PC-3 (cell line): ENCODE measurements around the gene ZMIZ1. TPM values are rescaled to one million over a fixed set of nuclear protein-coding genes. Genes with fewer than 3 reads are reported as not detected.

Source experiments
- ATAC-seq: fragments of 200-7000 bp; cut with Tn5 transposase; 2 replicates; pipeline ENCODE4 v1.9.1; 2020; ENCODE audit warnings: mild to moderate bottlenecking, moderate library complexity
- BruUV-seq: library from RNA; stranded (reverse); fragments of 400-500 nt; replicated peaks from 2 replicates; lab custom pipeline; 2021; lab: Mats Ljungman, UMichigan
- CTCF ChIA-PET: fragments of 300-600 bp; sonication (Branson Sonifier 250); formaldehyde crosslinking; loops from one replicate; lab custom pipeline; 2022; ENCODE audit warnings: antibody characterized with exemption; lab: Charles Lee
- POLR2A ChIA-PET: fragments of 300-600 bp; sonication (Branson Sonifier 250); formaldehyde crosslinking; loops from one replicate; lab custom pipeline; 2022; ENCODE audit warnings: antibody characterized with exemption; ENCODE audit not compliant: unreplicated experiment; lab: Charles Lee
- DNase-seq: peaks from one replicate; pipeline ENCODE4 v3.0.0-alpha.2; 2015
- H2AFZ ChIP-seq: fragments of 300-600 bp; sonication (generic); 2 replicates; pipeline ENCODE4 v1.6.0; 2016; ENCODE audit warnings: antibody characterized with exemption, low read length
- H3F3A ChIP-seq: fragments of 300-600 bp; sonication (generic); one replicate; pipeline ENCODE4 v1.6.0; 2017; ENCODE audit warnings: antibody characterized with exemption, low read length, control low read depth, mild to moderate bottlenecking; ENCODE audit not compliant: unreplicated experiment
- H3K27ac ChIP-seq: fragments of 300-600 bp; sonication (generic); 2 replicates; pipeline ENCODE4 v1.5.1; 2016; ENCODE audit warnings: mild to moderate bottlenecking, low read length
- H3K27me3 ChIP-seq: fragments of 300-600 bp; sonication (generic); 2 replicates; pipeline ENCODE4 v1.6.1; 2016; ENCODE audit warnings: low read length, mixed read lengths
- H3K36me3 ChIP-seq: fragments of 300-600 bp; sonication (generic); 2 replicates; pipeline ENCODE4 v1.6.1; 2016; ENCODE audit warnings: low read depth, mixed run types, low read length, mixed read lengths
- H3K4me1 ChIP-seq: fragments of 300-600 bp; sonication (generic); 2 replicates; pipeline ENCODE4 v1.5.1; 2016; ENCODE audit warnings: low read length; ENCODE audit not compliant: insufficient read depth
- H3K4me2 ChIP-seq: fragments of 300-600 bp; sonication (generic); 2 replicates; pipeline ENCODE4 v1.6.0; 2016; ENCODE audit warnings: low read length
- H3K4me3 ChIP-seq: fragments of 300-600 bp; sonication (generic); 2 replicates; pipeline ENCODE4 v1.5.1; 2016; ENCODE audit warnings: mild to moderate bottlenecking, low read length, mixed read lengths
- H3K79me2 ChIP-seq: fragments of 300-600 bp; sonication (generic); 2 replicates; pipeline ENCODE4 v1.6.1; 2017; ENCODE audit warnings: low read length, mixed read lengths
- H3K9ac ChIP-seq: fragments of 300-600 bp; sonication (generic); 2 replicates; pipeline ENCODE4 v1.6.0; 2016; ENCODE audit warnings: mild to moderate bottlenecking, low read length
- H3K9me2 ChIP-seq: fragments of 300-600 bp; sonication (generic); replicated peaks from 2 replicates; pipeline ENCODE4 v1.6.1; 2016; ENCODE audit warnings: mixed run types, low read length, mixed read lengths
- H3K9me3 ChIP-seq: fragments of 300-600 bp; sonication (generic); 2 replicates; pipeline ENCODE4 v1.6.1; 2016; ENCODE audit warnings: low read length, mixed read lengths
- H4K20me1 ChIP-seq: fragments of 300-600 bp; sonication (generic); 2 replicates; pipeline ENCODE4 v1.6.1; 2016; ENCODE audit warnings: low read length, mixed read lengths
- EZH2 ChIP-seq: fragments of 300-600 bp; sonication (generic); IDR thresholded peaks from one replicate; pipeline ENCODE4 v1.6.1; 2017; ENCODE audit warnings: antibody characterized with exemption, mild to moderate bottlenecking, low read length; ENCODE audit not compliant: unreplicated experiment
- EZH2phosphoT487 ChIP-seq: fragments of 300-600 bp; sonication (generic); IDR thresholded peaks from 2 replicates; pipeline ENCODE4 v1.6.1; 2018; ENCODE audit warnings: mild to moderate bottlenecking, antibody characterized with exemption, low read length, borderline replicate concordance
- intact Hi-C: fragments of 100-400 bp; cut with micrococcal nuclease; formaldehyde crosslinking; loops from 2 replicates; pipeline ENCODE4 v1.9.0; 2023
- total RNA-seq: library from RNA; depleted of rRNA; stranded (reverse); fragments of >200 nt; gene quantifications from 2 replicates; pipeline ENCODE4 v1.2.3, GENCODE V29; 2014
- TF ChIP-seq, protein P1 (sequence below): fragments of 300-600 bp; sonication (generic); conservative IDR thresholded peaks from 2 replicates; pipeline ENCODE4 v1.5.1; 2017; ENCODE audit warnings: antibody characterized with exemption, low read depth, mild to moderate bottlenecking, low read length

The ZMIZ1 gene
- total RNA-seq, 1 experiment from 2014 or later: 55.4 TPM

DNA sequence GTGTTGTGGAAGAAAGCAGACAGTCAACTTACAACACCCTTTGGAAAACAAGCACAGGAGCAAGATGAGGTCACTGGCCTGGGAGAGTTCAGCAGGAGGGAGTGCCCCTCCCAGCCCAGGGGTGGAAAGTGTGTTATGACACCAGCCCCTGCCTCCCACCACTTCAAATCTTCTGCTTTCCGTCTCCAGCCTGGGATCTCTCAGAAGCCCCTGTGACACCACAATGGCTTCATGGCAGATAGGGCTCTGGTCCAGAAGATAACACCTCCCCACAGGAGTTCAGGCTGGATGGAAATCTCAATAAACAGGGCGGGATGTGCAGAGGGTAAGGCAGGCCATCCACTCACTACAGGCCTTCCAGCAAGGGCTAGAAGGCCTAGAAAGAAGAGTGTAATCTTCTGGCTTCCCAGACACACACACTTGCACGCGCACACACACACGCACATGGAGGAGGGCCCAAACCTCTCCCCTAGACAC, 48.7 kb upstream of the ZMIZ1 start:
- ChIA-PET CTCF (no interaction called here), POLR2A (no interaction called here)
- intact Hi-C loops: no loop called here
- Histone ChIP-seq H3K4me1 (no peaks in the 10 kb centered on the region), H3K36me3 (no peaks in the 10 kb centered on the region), H3K27ac (no peak overlapping the region), H3K9me2 (no peaks in the 10 kb centered on the region), H4K20me1 (no peaks in the 10 kb centered on the region), H3K79me2 (no peaks in the 10 kb centered on the region), H3K27me3 (peaks cover 19% of the 10 kb centered on the region), H3K9me3 (peaks cover 4% of the 10 kb centered on the region; the same call in 1 of the 2 replicates), H3K9ac (no peak overlapping the region), H2AFZ (no peak overlapping the region), H3F3A (no peaks in the 10 kb centered on the region), H3K4me2 (no peak overlapping the region), H3K4me3 (no peak overlapping the region)
- no peak for ATAC-seq
- no peak for TF ChIP-seq EZH2
- no peak for TF ChIP-seq EZH2phosphoT487
- TF ChIP-seq, protein P1, sequence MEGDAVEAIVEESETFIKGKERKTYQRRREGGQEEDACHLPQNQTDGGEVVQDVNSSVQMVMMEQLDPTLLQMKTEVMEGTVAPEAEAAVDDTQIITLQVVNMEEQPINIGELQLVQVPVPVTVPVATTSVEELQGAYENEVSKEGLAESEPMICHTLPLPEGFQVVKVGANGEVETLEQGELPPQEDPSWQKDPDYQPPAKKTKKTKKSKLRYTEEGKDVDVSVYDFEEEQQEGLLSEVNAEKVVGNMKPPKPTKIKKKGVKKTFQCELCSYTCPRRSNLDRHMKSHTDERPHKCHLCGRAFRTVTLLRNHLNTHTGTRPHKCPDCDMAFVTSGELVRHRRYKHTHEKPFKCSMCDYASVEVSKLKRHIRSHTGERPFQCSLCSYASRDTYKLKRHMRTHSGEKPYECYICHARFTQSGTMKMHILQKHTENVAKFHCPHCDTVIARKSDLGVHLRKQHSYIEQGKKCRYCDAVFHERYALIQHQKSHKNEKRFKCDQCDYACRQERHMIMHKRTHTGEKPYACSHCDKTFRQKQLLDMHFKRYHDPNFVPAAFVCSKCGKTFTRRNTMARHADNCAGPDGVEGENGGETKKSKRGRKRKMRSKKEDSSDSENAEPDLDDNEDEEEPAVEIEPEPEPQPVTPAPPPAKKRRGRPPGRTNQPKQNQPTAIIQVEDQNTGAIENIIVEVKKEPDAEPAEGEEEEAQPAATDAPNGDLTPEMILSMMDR: no peak
- no peak for DNase-seq
- no TSS peak for BruUV-seq

DNA sequence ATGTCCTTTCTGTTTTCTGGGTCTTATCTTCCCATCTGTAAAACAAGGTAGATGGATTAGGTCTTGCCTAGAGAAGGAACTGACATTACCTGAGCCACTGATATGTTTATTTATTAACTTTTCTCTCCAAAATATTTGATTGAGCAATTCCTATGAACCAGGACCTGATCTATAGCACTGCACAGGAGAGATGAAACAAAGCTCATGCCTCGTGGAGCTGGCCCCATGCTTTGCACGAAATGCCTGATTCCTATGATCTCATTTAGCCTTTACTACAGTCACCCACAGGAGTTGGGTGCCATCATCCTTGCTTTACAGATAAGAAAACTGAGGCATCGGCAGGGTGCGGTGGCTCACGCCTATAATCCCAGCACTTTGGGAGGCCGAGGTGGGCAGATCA, 48.2 kb upstream of the ZMIZ1 start:
- no peak for DNase-seq
- Histone ChIP-seq H3K4me3 (no peak overlapping the region), H4K20me1 (no peaks in the 10 kb centered on the region), H3K4me2 (no peak overlapping the region), H3K9me3 (peaks cover 4% of the 10 kb centered on the region; the same call in 1 of the 2 replicates), H3K27me3 (peaks cover 14% of the 10 kb centered on the region), H3K9me2 (no peaks in the 10 kb centered on the region), H2AFZ (no peak overlapping the region), H3K4me1 (no peaks in the 10 kb centered on the region), H3K9ac (no peak overlapping the region), H3K79me2 (no peaks in the 10 kb centered on the region), H3F3A (no peaks in the 10 kb centered on the region), H3K36me3 (no peaks in the 10 kb centered on the region), H3K27ac (no peak overlapping the region)
- no peak for ATAC-seq
- intact Hi-C loops: no loop called here
- TF ChIP-seq EZH2phosphoT487: no peak
- TF ChIP-seq EZH2: no peak
- TF ChIP-seq, protein P1: no peak
- POLR2A ChIA-PET: no interaction called here
- BruUV-seq: no TSS peak
- CTCF ChIA-PET: no interaction called here

DNA sequence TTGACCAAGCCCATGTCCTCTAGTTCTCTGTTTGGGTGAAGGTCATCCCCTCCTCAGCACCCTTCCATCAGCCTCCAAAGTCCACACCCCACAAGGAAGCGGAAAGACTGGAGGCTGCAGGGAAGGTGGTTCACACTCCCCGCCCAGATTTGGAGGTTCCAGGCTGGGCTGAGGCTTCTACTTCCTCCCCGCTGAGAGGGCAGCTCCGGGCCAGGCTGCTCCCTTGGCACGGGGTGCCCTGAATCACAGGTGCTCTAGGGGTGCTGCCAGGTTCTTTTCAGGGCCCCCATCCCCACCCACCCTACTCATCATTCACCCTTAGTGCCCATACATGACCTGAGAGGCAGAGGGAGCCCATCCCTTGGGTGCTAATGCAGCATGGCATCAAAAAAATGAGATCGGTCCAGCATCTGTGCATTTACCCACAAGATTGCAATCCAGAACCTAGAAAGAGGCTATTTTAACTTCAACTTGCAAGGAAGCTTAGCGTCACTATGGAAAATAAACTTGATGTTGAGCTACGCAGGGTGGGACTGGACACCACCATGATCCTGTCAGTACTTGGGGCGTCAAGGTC, 47.3 kb upstream of the ZMIZ1 start:
- Histone ChIP-seq H3K79me2 (no peaks in the 10 kb centered on the region), H3K4me3 (no peak overlapping the region), H3K4me2 (no peak overlapping the region), H3K9me2 (no peaks in the 10 kb centered on the region), H4K20me1 (no peaks in the 10 kb centered on the region), H3K9me3 (peaks cover 4% of the 10 kb centered on the region; the same call in 1 of the 2 replicates), H2AFZ (no peak overlapping the region), H3K27ac (no peak overlapping the region), H3K9ac (no peak overlapping the region), H3K36me3 (no peaks in the 10 kb centered on the region), H3F3A (no peaks in the 10 kb centered on the region), H3K4me1 (no peaks in the 10 kb centered on the region), H3K27me3 (peaks cover 5% of the 10 kb centered on the region)
- ATAC-seq (no peak), DNase-seq (no peak)
- POLR2A ChIA-PET: interaction anchor here (0.5 to 0.6 kb wide), 2 partner anchors 48 to 57 kb away, joined by 3 to 4 read pairs; no protein-coding TSS in a partner anchor
- BruUV-seq: no TSS peak
- CTCF ChIA-PET: no interaction called here
- TF ChIP-seq, protein P1: no peak
- TF ChIP-seq EZH2 (no peak), EZH2phosphoT487 (no peak)
- intact Hi-C loops: no loop called here
